ENCODE results near the gene EFNB1.

DNA sequence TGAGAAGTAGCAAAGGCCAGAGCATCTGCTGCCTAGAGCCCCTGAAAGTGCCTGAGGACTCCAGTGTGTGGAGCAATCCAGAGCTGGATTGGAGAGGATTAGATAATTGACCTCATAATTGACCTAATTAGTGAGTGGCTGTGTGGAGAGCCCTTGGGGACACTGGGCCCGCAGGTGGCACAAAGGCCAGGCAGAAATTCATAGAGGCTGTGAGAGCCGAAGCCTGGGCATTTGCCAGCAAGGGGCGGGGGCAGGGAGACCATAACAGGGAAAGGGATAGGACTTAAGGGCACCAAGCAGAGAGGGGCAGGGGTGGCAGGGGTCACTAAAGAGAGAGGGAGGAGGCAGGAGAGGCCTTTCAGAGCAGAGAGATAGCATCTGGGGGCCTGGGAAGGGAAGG lies 45.3 kb downstream of the EFNB1 start:
- TF ChIP-seq, protein P1, sequence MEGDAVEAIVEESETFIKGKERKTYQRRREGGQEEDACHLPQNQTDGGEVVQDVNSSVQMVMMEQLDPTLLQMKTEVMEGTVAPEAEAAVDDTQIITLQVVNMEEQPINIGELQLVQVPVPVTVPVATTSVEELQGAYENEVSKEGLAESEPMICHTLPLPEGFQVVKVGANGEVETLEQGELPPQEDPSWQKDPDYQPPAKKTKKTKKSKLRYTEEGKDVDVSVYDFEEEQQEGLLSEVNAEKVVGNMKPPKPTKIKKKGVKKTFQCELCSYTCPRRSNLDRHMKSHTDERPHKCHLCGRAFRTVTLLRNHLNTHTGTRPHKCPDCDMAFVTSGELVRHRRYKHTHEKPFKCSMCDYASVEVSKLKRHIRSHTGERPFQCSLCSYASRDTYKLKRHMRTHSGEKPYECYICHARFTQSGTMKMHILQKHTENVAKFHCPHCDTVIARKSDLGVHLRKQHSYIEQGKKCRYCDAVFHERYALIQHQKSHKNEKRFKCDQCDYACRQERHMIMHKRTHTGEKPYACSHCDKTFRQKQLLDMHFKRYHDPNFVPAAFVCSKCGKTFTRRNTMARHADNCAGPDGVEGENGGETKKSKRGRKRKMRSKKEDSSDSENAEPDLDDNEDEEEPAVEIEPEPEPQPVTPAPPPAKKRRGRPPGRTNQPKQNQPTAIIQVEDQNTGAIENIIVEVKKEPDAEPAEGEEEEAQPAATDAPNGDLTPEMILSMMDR (IDR thresholded peaks at IDR 0.05), result no peak
- TF ChIP-seq POLR2A (IDR thresholded peaks at IDR 0.05) (no peak), POLR2AphosphoS5 (IDR thresholded peaks at IDR 0.05) (no peak)
